ENCODE measurements around the gene KCTD17. TPM values are rescaled to one million over a fixed set of nuclear protein-coding genes. Genes with fewer than 3 reads are reported as not detected.

The KCTD17 gene
- total and polyA plus RNA-seq, 2 of the 4 experiments (the other 2 are of a cell fraction): 28.3 to 37.3 TPM

DNA sequence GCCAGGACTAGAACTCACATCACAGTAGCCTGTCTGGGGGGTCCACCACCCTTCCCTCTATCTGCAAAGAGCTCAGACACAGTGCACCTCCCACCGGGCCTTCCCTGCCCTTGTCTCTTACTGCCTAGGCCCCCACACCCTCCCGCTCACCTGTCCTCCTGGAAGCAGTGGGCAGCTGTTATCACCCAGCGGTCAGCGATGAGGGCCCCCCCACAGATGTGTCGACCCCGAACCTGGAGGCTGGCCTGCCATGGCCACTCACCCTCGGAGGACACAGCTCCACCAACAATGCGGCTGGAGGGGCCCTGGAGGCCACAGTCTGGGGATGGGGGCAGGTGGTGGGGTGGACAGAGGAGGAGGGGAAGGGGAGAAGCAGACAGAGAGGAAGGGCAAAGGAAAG, 18.8 kb downstream of the KCTD17 start:
- ATAC-seq (ENCODE audit: low read depth): no peak
- ChIA-PET CTCF (no interaction called here), POLR2A (ENCODE audit: unreplicated experiment) (no interaction called here)

More for the DNA sequence above, 18.8 kb downstream of the KCTD17 start:
- no peak overlapping the region for H3K27ac ChIP-seq (ENCODE audit: insufficient read depth, low read length)
- intact Hi-C loops (cut with micrococcal nuclease): no loop called here
- WGBS, 2 experiments (ENCODE audit: extremely low coverage in 2 of 2, insufficient read length in 1 of 2): 54% methylated on average over 7 of the region's 8 CpGs; no CpG with 5 or more reads in 1 of the 2 experiments
- H3K4me3 ChIP-seq (ENCODE audit: insufficient read depth, low read depth, low read length): no peak overlapping the region
- H4K5ac ChIP-seq (ENCODE audit: low read depth, low read length): no peak overlapping the region
- H2AK9ac ChIP-seq (replicated peaks; ENCODE audit: low read depth, low read length, poor library complexity): no peak overlapping the region
- H3K4ac ChIP-seq (ENCODE audit: low read depth, low read length): no peak overlapping the region
- H3K27me3 ChIP-seq (ENCODE audit: control insufficient read depth, insufficient read depth, low read length): peaks cover 41% of the 10 kb centered on the region
- in situ Hi-C loops (cut with MboI; ENCODE audit: low sequenced_read_pairs): no loop called here
- no peaks in the 10 kb centered on the region for H3K36me3 ChIP-seq (ENCODE audit: control insufficient read depth, insufficient read depth, low read length)
- H4K8ac ChIP-seq (ENCODE audit: low read depth in 2 of 2, low read length in 2 of 2): no peak overlapping the region
- no peak overlapping the region for H2BK15ac ChIP-seq (ENCODE audit: low read depth, low read length)
- H3K9ac ChIP-seq (ENCODE audit: low read depth, low read length): no peak overlapping the region
- H2BK5ac ChIP-seq (ENCODE audit: low read depth, low read length, poor library complexity, severe bottlenecking): no peak overlapping the region
- no peak overlapping the region for H2AK5ac ChIP-seq (ENCODE audit: low read depth, low read length)
- no peaks in the 10 kb centered on the region for H3K79me1 ChIP-seq (ENCODE audit: low read depth in 1 of 2, low read length in 2 of 2)
- H4K91ac ChIP-seq (ENCODE audit: insufficient read depth, low read depth, low read length): no peak overlapping the region
- H3K4me2 ChIP-seq (ENCODE audit: low read depth, low read length): no peak overlapping the region
- no peak overlapping the region for H2AFZ ChIP-seq (replicated peaks; ENCODE audit: low read length, poor library complexity)
- TF ChIP-seq FOS (IDR thresholded peaks at IDR 0.05; ENCODE audit: low read depth, low read length): no peak
- TF ChIP-seq, protein P1, sequence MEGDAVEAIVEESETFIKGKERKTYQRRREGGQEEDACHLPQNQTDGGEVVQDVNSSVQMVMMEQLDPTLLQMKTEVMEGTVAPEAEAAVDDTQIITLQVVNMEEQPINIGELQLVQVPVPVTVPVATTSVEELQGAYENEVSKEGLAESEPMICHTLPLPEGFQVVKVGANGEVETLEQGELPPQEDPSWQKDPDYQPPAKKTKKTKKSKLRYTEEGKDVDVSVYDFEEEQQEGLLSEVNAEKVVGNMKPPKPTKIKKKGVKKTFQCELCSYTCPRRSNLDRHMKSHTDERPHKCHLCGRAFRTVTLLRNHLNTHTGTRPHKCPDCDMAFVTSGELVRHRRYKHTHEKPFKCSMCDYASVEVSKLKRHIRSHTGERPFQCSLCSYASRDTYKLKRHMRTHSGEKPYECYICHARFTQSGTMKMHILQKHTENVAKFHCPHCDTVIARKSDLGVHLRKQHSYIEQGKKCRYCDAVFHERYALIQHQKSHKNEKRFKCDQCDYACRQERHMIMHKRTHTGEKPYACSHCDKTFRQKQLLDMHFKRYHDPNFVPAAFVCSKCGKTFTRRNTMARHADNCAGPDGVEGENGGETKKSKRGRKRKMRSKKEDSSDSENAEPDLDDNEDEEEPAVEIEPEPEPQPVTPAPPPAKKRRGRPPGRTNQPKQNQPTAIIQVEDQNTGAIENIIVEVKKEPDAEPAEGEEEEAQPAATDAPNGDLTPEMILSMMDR (conservative IDR thresholded peaks at IDR 0.05; ENCODE audit: low read depth, low read length): no peak
- TF ChIP-seq NFE2L2 (IDR thresholded peaks at IDR 0.05; ENCODE audit: low read depth, low read length): no peak
- no peak for TF ChIP-seq USF2 (IDR thresholded peaks at IDR 0.05; ENCODE audit: low read depth, low read length)
- TF ChIP-seq CHD1 (IDR thresholded peaks at IDR 0.05; ENCODE audit: low read depth, low read length): no peak
- no peak for TF ChIP-seq MAZ (IDR thresholded peaks at IDR 0.05; ENCODE audit: borderline replicate concordance, low read depth, low read length)
- TF ChIP-seq POLR2A (IDR thresholded peaks at IDR 0.05; ENCODE audit: low read depth, low read length): no peak
- no peak for TF ChIP-seq MXI1 (IDR thresholded peaks at IDR 0.05; ENCODE audit: borderline replicate concordance, low read depth, low read length)
- no peak for TF ChIP-seq CEBPB (IDR thresholded peaks at IDR 0.05; ENCODE audit: low read depth, low read length)
- TF ChIP-seq RFX5 (IDR thresholded peaks at IDR 0.05; ENCODE audit: low read depth, low read length): no peak
- TF ChIP-seq SMC3 (IDR thresholded peaks at IDR 0.05; ENCODE audit: low read depth, low read length): no peak
- TF ChIP-seq RAD21 (IDR thresholded peaks at IDR 0.05; ENCODE audit: low read length): no peak
- TF ChIP-seq MAFK (IDR thresholded peaks at IDR 0.05; ENCODE audit: low read depth, low read length): no peak
- no peak for TF ChIP-seq RCOR1 (IDR thresholded peaks at IDR 0.05; ENCODE audit: insufficient replicate concordance, low read length)
- TF ChIP-seq ELK1 (IDR thresholded peaks at IDR 0.05; ENCODE audit: borderline replicate concordance, low read depth, low read length): no peak
- no peak for TF ChIP-seq BHLHE40 (IDR thresholded peaks at IDR 0.05; ENCODE audit: low read depth, low read length)
- no peak overlapping the region for H2BK20ac ChIP-seq (ENCODE audit: low read depth, low read length)
- DNase-seq: no peak
- no peak overlapping the region for H3K23ac ChIP-seq (ENCODE audit: low read depth, low read length)
- no peak overlapping the region for H2BK120ac ChIP-seq (ENCODE audit: low read depth, low read length)
- BruUV-seq (replicated peaks): no TSS peak
- no peak overlapping the region for H3K56ac ChIP-seq (ENCODE audit: extremely low read depth, insufficient read depth, low read length)
- no peaks in the 10 kb centered on the region for H4K20me1 ChIP-seq (ENCODE audit: insufficient read depth, low read length)
- H3K14ac ChIP-seq (replicated peaks; ENCODE audit: low read depth, low read length): no peak overlapping the region
- H3K18ac ChIP-seq (ENCODE audit: low read depth, low read length): no peak overlapping the region
- no peaks in the 10 kb centered on the region for H3K9me1 ChIP-seq (ENCODE audit: insufficient read depth, low read length)
- no peaks in the 10 kb centered on the region for H3K4me1 ChIP-seq (ENCODE audit: control insufficient read depth, insufficient read depth, low read length)
- no peaks in the 10 kb centered on the region for H3K9me3 ChIP-seq (ENCODE audit: control insufficient read depth, insufficient read depth, low read length)
- dilution Hi-C loops (cut with HindIII; ENCODE audit: low sequenced_read_pairs, unreplicated experiment): no loop called here

Measured in IMR-90 (cell line).